Loucy (cell line): Measurements from ENCODE around the gene ARHGDIA.

ENCODE experiments used
- H2AFZ ChIP-seq: fragments of 200-600 bp; sonication (generic); 2 replicates; pipeline ENCODE4 v1.6.0; 2016; ENCODE audit warnings: antibody characterized with exemption, mild to moderate bottlenecking, low read length, moderate library complexity
- H3F3A ChIP-seq: fragments of 200-600 bp; 2 replicates; pipeline ENCODE4 v1.6.0; 2016; ENCODE audit warnings: antibody characterized with exemption, low read depth, mild to moderate bottlenecking
- H3K27me3 ChIP-seq: fragments of 200-600 bp; sonication (generic); 2 replicates; pipeline ENCODE4 v1.6.1; 2014; ENCODE audit warnings: low read length, mild to moderate bottlenecking; ENCODE audit not compliant: insufficient read depth, poor library complexity, severe bottlenecking
- H3K36me3 ChIP-seq: fragments of 200-600 bp; sonication (generic); 2 replicates; pipeline ENCODE4 v1.6.1; 2016; ENCODE audit warnings: low read length; ENCODE audit not compliant: insufficient read depth
- H3K4me1 ChIP-seq: fragments of 200-600 bp; sonication (generic); 2 replicates; pipeline ENCODE4 v1.5.1; 2014; ENCODE audit warnings: low read length, mild to moderate bottlenecking; ENCODE audit not compliant: insufficient read depth, poor library complexity, severe bottlenecking
- H3K4me2 ChIP-seq: fragments of 200-600 bp; sonication (generic); 2 replicates; pipeline ENCODE4 v1.6.0; 2014; ENCODE audit warnings: antibody characterized with exemption, low read length, low read depth, mild to moderate bottlenecking; ENCODE audit not compliant: poor library complexity, severe bottlenecking
- H3K4me3 ChIP-seq: fragments of 200-600 bp; sonication (generic); 2 replicates; pipeline ENCODE4 v1.5.1; 2014; ENCODE audit warnings: low read length, mild to moderate bottlenecking, mixed read lengths; ENCODE audit not compliant: poor library complexity, severe bottlenecking
- H3K79me2 ChIP-seq: fragments of 200-600 bp; sonication (generic); 2 replicates; pipeline ENCODE4 v1.6.1; 2014; ENCODE audit warnings: low read length; ENCODE audit not compliant: insufficient read depth
- H3K9ac ChIP-seq: fragments of 200-600 bp; sonication (generic); 2 replicates; pipeline ENCODE4 v1.6.0; 2014; ENCODE audit warnings: mild to moderate bottlenecking, low read depth, low read length, moderate library complexity; ENCODE audit not compliant: poor library complexity, severe bottlenecking
- H3K9me2 ChIP-seq: fragments of 200-600 bp; sonication (generic); replicated peaks from 2 replicates; pipeline ENCODE4 v1.6.1; 2016; ENCODE audit warnings: low read depth, low read length, mixed read lengths
- H3K9me3 ChIP-seq: fragments of 200-600 bp; sonication (generic); 2 replicates; pipeline ENCODE4 v1.6.1; 2014; ENCODE audit warnings: mild to moderate bottlenecking, antibody characterized with exemption, low read length, low read depth; ENCODE audit not compliant: insufficient read depth
- H4K20me1 ChIP-seq: fragments of 200-600 bp; sonication (generic); 2 replicates; pipeline ENCODE4 v1.6.0; 2014; ENCODE audit warnings: antibody characterized with exemption, low read length, mild to moderate bottlenecking; ENCODE audit not compliant: insufficient read depth, poor library complexity, severe bottlenecking
- CTCF ChIP-seq: fragments of 200-600 bp; sonication (generic); conservative IDR thresholded peaks from 2 replicates; pipeline ENCODE4 v1.5.1; 2014; ENCODE audit warnings: mild to moderate bottlenecking, antibody characterized with exemption, low read length
- EZH2phosphoT487 ChIP-seq: fragments of 200-600 bp; IDR thresholded peaks from 2 replicates; pipeline ENCODE4 v1.6.1; 2018; ENCODE audit warnings: antibody characterized with exemption, mild to moderate bottlenecking, moderate library complexity, borderline replicate concordance

ARHGDIA gene

DNA sequence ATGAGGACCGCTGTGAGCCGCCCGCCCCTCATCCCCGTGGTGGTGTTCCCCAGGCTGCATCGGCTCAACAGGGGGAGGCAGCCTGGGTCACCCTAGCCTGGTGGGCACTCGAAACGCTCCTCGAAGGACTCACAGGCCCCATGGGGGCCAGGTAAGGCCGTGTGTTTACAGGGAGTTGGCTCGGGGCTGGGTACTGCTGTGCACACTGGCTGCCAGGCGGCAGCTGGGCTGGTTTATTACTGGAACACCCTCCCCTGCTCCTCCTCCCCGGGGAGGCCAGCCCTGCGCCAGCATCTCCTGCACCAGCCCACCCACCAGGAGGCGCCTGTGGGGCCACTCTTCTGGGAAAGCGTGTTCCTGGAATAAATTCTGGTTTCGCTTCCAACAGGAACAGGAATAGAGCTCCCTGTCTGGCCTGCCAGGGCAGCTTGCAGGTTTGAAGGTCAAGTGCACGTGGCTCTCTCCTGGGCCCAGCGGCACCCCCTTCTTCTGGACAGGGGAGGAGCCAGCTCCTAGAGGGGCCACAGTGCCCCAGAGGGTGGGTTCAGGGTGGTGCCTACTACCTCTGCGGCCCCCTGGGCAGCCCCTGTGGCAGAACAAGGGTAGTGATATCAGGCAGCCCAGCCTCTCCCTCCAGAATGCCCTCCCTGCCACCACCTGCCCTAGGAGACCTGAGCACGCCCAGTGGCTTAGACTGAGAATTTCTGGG lies 49.4 kb downstream of the ARHGDIA start:
- Histone ChIP-seq H3K79me2 (peaks cover 4% of the 10 kb centered on the region; the same call in 1 of the 2 replicates), H3K4me2 (no peak overlapping the region), H3K9me3 (no peaks in the 10 kb centered on the region), H3K9me2 (no peaks in the 10 kb centered on the region), H3K27me3 (no peaks in the 10 kb centered on the region), H4K20me1 (no peaks in the 10 kb centered on the region), H3K9ac (no peak overlapping the region), H3K36me3 (no peaks in the 10 kb centered on the region), H2AFZ (no peak overlapping the region), H3F3A (no peaks in the 10 kb centered on the region), H3K4me1 (no peaks in the 10 kb centered on the region), H3K4me3 (no peak overlapping the region)
- TF ChIP-seq EZH2phosphoT487 (no peak), CTCF (peak; percentile 45)

- Histone ChIP-seq H3F3A (no peaks in the 10 kb centered on the region), H3K79me2 (peaks cover 3% of the 10 kb centered on the region; the same call in 1 of the 2 replicates), H3K4me1 (no peaks in the 10 kb centered on the region), H4K20me1 (no peaks in the 10 kb centered on the region), H3K4me3 (no peak overlapping the region), H3K9me3 (no peaks in the 10 kb centered on the region), H3K36me3 (no peaks in the 10 kb centered on the region), H3K9ac (no peak overlapping the region), H3K27me3 (no peaks in the 10 kb centered on the region), H3K4me2 (no peak overlapping the region), H2AFZ (no peak overlapping the region), H3K9me2 (no peaks in the 10 kb centered on the region)
- TF ChIP-seq EZH2phosphoT487 (no peak), CTCF (no peak)
Observed at GRCh38 chr17:81821147-81821546, 50.0 kb downstream of the ARHGDIA start.

- Histone ChIP-seq H4K20me1 (no peaks in the 10 kb centered on the region), H3F3A (no peaks in the 10 kb centered on the region), H2AFZ (no peak overlapping the region), H3K4me1 (no peaks in the 10 kb centered on the region), H3K9me2 (no peaks in the 10 kb centered on the region), H3K9ac (no peak overlapping the region), H3K9me3 (no peaks in the 10 kb centered on the region), H3K4me2 (no peak overlapping the region), H3K4me3 (no peak overlapping the region), H3K79me2 (no peaks in the 10 kb centered on the region), H3K27me3 (no peaks in the 10 kb centered on the region), H3K36me3 (no peaks in the 10 kb centered on the region)
- TF ChIP-seq CTCF (no peak), EZH2phosphoT487 (no peak)
Observed at GRCh38 chr17:81819708-81820107, 51.4 kb downstream of the ARHGDIA start.
